Brain pericyte (primary cell): ENCODE measurements around the gene ANKRD61.
"Not testable (repeated sequence)": the region's sequence is repeated elsewhere in the genome, so short reads cannot be mapped to it uniquely, and the experiment has no call there.

Experiments used
- DNase-seq: peaks from one replicate; pipeline ENCODE4 v3.0.0-alpha.2; 2012; ENCODE audit warnings: low read depth, low spot score

ANKRD61 gene

DNA sequence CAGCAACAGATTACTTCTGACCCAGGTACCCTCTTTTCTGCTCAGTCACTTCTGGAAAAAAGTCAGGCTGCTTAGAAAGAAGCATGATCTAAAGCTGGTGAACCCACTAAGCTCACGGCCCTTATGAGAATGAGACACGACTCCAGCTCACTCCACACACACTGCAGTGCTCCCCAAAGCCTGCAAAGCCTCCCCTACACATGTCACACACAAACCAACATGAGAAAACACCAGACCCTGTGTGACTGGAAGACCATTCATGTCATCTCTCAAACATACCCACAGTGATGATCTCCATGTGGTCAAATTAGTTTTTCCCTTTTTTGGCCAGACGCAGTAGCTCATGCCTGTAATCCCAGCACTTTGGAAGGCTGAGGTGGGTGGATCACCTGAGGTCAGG lies 391 bp downstream of the ANKRD61 start:
- no peak for DNase-seq

DNA sequence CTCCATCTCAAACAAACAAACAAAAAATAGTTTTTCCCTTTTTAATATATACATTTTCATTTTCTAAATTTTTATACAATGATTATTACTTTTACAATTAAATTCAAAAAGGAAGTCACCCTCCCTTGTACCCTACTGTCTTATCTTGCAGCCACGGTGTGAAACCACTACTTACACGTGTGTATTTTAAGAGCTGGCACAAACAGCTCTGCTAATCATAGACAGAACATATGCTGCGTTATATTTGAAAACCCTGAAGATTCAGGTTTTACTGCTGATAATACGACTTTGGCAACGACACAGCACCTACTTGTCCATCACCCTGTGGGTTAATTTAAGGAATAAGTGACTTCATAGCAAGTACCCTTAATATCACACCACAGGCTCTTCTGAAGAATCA lies 991 bp downstream of the ANKRD61 start:
- DNase-seq, result no peak

DNA sequence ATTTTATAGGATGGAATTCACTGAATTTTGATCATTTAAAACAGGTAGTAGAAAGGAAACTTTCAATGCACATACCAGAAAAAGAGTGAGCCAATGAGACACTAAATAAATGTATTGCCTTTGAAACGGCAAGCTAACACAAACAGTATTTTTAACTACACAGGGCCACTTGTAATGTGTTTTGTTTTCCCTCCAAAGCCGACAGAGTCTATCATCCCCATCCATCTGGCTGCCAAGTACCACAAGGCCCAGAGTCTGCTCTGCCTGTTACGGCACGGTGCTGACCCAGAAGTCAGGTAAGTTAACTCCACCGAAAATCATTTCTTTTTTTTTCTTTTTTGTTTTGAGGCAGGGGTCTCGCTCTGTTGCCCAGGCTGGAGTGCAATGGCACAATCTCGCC lies 1.5 kb downstream of the ANKRD61 start:
- DNase-seq, result no peak

DNA sequence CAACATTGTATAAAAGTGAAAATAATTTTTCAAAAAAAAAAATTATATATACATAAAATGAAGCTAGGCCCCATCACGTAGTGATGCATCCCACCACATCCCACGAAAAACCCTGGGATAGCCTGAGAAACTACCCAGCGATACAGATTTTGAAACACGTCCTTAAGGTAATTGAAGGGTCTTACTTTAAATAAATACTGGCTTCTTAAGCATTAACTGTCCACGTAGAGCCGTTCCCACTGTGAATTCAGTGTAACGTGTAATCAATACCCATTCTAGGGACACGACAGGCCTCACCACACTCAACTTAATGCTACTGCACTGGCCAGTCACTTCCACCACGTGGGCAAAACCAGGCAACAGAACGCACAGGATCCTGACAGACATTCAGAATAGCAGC lies 4.0 kb downstream of the ANKRD61 start:
- no peak for DNase-seq

DNA sequence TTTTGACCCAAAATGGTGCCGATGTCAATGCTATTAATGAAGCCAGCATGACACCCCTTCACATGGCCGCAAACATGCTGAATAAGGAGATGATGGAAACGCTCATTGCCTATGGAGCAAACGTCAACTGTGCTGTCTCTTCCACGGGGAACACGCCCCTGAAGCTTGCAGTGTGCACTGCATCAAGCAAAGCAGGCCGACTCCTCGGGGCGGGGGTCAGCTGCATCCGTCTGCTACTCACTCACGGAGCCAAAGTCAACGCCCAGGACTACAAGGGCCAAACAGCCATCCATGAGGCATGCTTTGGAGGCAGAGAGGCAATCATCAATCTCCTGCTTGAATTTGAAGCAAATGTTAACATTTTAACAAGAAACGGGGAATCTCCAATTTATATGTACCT lies 4.5 kb downstream of the ANKRD61 start:
- no peak for DNase-seq

DNA sequence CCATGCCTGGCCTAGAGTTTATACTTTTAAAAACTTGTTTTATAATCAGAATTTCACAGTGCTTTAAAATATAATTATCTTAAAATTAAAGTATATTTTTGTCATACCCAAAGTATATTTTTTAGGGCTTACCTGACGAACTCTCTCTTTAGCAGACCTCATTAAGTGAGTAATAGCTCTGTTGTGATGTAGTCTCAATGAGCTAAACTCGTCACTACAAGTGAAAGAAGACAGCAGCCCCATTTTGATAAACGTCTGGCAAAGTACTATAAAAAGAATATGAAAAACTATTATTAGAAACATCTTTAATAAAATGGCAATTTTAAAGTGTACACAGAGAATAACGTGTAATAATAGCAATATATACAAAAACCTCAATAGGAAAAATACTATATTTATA lies 18.6 kb downstream of the ANKRD61 start:
- DNase-seq, result no peak

DNA sequence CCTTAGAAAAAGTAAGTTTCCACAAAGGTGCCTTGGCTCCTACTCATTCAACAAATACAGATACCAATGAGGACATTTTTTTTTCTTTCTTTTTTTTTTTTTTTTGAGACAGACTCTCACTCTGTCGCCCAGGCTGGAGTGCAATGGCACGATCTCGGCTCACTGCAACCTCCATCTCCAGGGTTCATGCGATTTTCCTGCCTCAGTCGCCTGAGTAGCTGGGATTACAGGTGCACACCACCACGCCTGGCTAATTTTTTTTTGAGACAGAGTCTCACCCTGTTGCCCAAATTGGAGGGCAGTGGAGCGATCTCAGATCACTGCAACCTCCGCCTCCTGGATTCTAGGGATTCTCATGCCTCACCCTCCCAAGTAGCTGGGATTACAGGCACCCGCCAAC lies 20.0 kb downstream of the ANKRD61 start:
- not testable (repeated sequence) for DNase-seq

DNA sequence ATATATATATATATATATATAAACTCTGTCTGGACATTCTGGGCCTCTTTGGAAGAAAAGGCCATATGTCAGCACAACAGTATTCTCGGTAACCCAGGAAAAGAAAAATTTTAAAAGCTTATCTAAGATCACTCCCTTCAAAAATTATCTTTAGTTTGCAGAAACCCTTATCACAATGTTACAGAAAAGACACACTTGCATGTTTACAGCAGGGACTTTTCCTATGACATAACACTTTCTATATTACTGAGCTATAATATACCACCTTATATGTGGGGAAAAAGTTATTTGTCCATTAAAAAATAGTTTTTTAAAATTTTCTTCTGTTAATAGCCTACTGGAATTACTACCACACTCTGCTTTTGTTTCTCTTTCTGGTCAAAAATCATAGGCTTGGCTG lies 25.4 kb downstream of the ANKRD61 start:
- no peak for DNase-seq

DNA sequence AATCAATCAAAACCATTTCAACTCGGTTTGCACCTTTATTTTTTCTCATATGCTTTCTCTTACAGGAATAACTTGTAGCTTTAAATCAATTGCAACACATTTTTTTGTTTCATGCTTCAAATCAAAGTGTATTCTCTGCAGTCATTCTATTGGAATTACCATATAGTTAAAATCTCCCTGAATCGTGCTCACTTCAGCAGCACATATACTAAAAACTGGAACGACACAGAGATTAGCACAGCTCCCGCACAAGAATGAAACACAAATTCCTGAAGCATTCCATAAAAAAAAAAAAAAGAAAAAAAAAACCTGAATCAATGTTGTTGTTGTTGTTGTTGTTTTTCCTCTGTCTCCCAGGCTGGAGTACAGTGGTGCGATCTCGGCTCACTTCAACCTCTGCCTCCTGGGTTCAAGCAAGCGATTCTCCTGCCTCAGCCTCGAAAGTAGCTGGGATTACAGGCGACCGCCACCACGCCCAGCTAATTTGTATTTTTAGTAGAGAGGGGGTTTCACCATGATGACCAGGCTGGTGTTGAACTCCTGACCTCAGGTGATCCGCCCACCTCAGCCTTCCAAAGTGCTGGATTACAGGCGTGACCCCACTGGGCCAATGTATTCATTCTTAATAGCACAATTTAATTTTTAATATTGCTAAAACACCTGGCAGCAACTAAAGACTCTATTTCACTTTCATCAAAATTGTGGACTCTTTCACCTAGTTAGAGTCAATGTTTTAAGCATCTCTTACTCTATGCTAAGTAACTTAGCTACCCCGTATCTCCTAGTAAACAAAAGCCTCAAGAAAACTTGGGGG lies 26.3 kb downstream of the ANKRD61 start:
- DNase-seq, result no peak

DNA sequence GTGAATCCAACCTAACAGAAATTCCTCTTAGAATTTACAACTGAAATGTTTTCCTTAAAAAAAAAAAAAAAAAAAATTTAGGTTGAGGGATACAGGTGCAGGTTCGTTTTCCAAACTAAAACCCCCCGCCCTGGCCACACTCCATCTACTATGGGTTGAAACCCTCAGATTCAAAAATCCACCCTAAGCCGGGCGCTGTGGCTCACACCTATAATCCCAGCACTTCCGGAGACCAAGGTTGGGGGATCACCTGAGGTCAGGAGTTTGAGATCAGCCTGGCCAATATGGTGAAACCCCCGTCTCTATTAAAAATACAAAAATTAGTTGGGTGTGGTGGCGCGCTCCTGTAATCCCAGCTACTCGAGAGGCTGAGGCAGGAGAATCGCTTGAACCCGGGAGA lies 28.8 kb downstream of the ANKRD61 start:
- not testable (repeated sequence) for DNase-seq

DNA sequence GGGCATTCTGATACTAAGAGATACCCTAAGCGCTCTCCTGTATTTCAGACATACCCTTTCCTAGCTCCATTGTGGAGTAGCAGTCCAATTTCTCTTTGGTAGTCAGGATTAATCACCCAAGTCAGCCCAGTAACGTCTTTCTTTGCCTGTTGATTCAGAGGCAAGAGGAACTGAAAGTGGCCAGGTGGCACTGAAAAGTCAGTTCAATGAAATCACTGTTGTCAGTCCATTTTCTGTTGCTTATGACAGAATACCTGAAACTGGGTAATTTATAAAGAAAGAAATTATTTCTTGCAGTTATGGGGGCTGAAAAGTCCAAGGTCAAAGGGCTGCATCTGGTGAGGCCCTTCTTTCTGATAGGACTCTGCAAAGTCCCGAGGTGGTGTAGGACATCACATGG lies 40.2 kb downstream of the ANKRD61 start:
- DNase-seq, result no peak

DNA sequence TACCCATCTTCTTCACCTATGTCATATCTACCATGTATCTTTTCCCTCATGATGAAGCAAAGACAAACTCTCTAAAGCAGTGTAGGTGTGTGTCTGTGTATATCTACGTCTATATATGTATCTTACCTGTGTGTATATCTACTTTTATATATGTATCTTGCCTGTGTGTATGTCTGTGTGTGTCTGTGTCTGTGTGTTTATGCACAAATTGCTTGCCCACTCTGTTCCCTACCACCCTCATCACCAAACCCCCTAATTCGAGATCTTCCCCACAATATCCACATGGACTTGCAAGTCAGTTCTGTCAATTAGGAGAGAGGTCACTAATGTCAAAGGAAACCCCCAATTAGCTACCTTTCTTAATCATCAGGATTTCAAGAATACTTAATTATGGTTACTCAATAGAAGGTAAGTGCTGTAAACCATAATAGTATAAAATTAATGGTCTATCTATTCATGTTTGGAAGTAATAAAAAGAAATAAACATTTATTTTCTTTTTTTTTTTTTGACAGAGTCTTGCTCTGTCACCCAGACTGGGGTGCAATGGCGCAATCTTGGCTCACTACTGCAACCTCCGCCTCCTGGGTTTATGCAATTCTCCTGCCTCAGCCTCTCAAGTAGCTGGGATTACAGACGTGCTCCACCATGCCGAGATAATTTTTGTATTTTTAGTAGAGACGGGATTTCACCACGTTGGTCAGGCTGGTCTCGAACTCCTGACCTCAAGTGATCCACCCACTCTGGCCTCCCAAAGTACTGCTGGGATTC lies 43.6 kb downstream of the ANKRD61 start:
- no peak for DNase-seq

DNA sequence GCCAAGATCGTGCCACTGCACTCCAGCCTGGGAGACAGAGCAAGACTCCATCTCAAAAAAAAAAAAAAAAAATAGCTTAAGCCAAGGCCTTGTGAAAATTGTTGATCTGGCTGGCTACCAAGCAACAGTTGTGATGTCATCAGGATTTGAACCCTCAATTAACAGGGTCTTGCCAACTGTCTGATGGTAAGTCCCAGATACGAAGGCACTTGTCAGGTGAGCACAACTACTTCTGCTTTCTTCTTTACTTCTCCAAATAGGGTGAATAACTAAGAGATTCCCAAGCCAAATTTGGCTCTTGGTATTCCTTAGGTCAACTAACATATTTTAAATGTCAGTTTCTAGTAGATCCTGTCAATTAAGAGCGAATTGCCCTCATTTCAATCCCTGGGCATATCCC lies 47.4 kb downstream of the ANKRD61 start:
- no peak for DNase-seq

DNA sequence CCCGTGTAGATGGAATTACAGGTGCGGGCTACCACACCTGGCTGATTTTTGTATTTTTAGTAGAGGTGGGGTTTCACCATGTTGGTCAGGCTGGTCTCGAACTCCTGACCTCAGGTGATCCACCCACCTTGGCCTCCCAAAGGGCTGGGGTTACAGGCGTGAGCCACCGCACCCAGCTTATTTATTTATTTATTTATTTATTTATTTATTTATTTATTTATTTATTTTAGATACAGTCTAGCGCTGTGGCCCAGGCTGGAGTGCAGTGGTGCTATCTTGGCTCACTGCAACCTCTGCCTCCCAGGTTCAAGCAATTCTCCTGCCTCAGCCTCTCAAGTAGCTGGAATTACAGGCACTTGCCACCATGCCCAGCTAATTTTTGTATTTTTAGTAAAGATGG lies 51.9 kb downstream of the ANKRD61 start:
- not testable (repeated sequence) for DNase-seq
